Kidney (tissue), 14 donors: ENCODE results near the gene MIEF1. TPM values are rescaled to one million over a fixed set of nuclear protein-coding genes. Genes with fewer than 3 reads are reported as not detected.

ENCODE experiments used
- DNase-seq, 5 donors: peaks; one replicate each; pipeline ENCODE4 v3.0.0-alpha.2; 2013 to 2020
- FAIRE-seq: peaks from 2 replicates; lab custom pipeline; 2012; peaks lifted over from hg19 to GRCh38; lab: Jason Lieb, UNC
- H3K27ac ChIP-seq, 2 donors: one replicate each; pipeline ENCODE4 v1.7.0; 2013; ENCODE audit warnings: low read depth in 2 of 2, low read length in 2 of 2, inconsistent platforms in 1 of 2
- H3K27me3 ChIP-seq: one replicate; pipeline ENCODE4 v1.7.1; 2013; ENCODE audit warnings: low read length, inconsistent platforms; ENCODE audit not compliant: control insufficient read depth, insufficient read depth
- H3K36me3 ChIP-seq, 3 donors: one replicate each; pipeline versions ENCODE4 v1.7.0 to v1.7.1; 2013; ENCODE audit warnings: low read length in 3 of 3, control low read depth in 1 of 3, inconsistent platforms in 1 of 3; ENCODE audit not compliant: insufficient read depth in 3 of 3, control insufficient read depth in 2 of 3
- H3K4me1 ChIP-seq, 3 donors: one replicate each; pipeline versions ENCODE4 v1.7.0 to v1.7.1; 2013; ENCODE audit warnings: low read length in 3 of 3, inconsistent platforms in 1 of 3, low read depth in 1 of 3; ENCODE audit not compliant: control insufficient read depth in 2 of 3, insufficient read depth in 2 of 3
- H3K4me3 ChIP-seq, 3 donors: one replicate each; pipeline versions ENCODE4 v1.7.0 to v1.8.1; 2013; ENCODE audit warnings: low read length in 3 of 3, control low read depth in 1 of 3, inconsistent platforms in 1 of 3
- H3K9ac ChIP-seq, 3 donors: one replicate each; pipeline versions ENCODE4 v1.7.0 to v1.7.1; 2013; ENCODE audit warnings: low read length in 3 of 3, control low read depth in 1 of 3, inconsistent platforms in 1 of 3
- H3K9me3 ChIP-seq, 3 donors: one replicate each; pipeline versions ENCODE4 v1.7.0 to v1.7.1; 2013; ENCODE audit warnings: low read length in 3 of 3, control low read depth in 1 of 3, inconsistent platforms in 1 of 3; ENCODE audit not compliant: control insufficient read depth in 2 of 3, insufficient read depth in 1 of 3
- intact Hi-C: fragments of 100-400 bp; cut with DNase I; formaldehyde crosslinking; loops from one replicate; pipeline ENCODE4 v1.11.1; 2022
- polyA plus RNA-seq: library from polyadenylated mRNA; stranded (reverse); fragments of 350-450 nt; fragmentation: Illumina TruSeq; extraction: RNeasy Lipid Tissue Mini Kit (QIAGEN cat#74804); gene quantifications from one replicate; pipeline ENCODE4 v1.2.3, GENCODE V29; 2014; ENCODE audit warnings: low read depth, low replicate concordance; ENCODE audit not compliant: insufficient read depth
- total RNA-seq: library from RNA; stranded (reverse); fragmentation: NEBNext Ultra II Directional; extraction: Animal tissue kit (Norgen Biotek cat#: 25700); gene quantifications from one replicate; pipeline ENCODE4 v1.2.1, GENCODE V29; 2021
- TF ChIP-seq, protein P1 (sequence below): IDR thresholded peaks from 3 replicates; pipeline ENCODE4 v1.5.1; 2012; ENCODE audit warnings: mild to moderate bottlenecking, moderate library complexity, borderline replicate concordance; ENCODE audit not compliant: insufficient read depth; ENCODE audit errors: extremely low read depth
- donor health status: control.
- donor health status: control.
- donor health status: control.
- donor health status: control.
- donor health status: control.
- donor health status: DM: yes; HTN: yes; CAD: no.
- donor health status: Normal renal cell carcinoma (clear cell type).

The MIEF1 gene
- total and polyA plus RNA-seq, 2 donors from 2014 or later = 13.0 to 27.9 TPM

GRCh38 chr22:39486951-39487825 is 14.9 kb upstream of the MIEF1 start:
- Histone ChIP-seq H3K9me3 (no peaks in the 10 kb centered on the region), H3K27ac (no peak overlapping the region), H3K9ac (no peak overlapping the region), H3K4me1 (peaks cover 0 to 4% (median 2%) of the 10 kb centered on the region in 3 donors), H3K27me3 (no peaks in the 10 kb centered on the region), H3K36me3 (no peaks in the 10 kb centered on the region), H3K4me3 (no peak overlapping the region)
- TF ChIP-seq, protein P1, sequence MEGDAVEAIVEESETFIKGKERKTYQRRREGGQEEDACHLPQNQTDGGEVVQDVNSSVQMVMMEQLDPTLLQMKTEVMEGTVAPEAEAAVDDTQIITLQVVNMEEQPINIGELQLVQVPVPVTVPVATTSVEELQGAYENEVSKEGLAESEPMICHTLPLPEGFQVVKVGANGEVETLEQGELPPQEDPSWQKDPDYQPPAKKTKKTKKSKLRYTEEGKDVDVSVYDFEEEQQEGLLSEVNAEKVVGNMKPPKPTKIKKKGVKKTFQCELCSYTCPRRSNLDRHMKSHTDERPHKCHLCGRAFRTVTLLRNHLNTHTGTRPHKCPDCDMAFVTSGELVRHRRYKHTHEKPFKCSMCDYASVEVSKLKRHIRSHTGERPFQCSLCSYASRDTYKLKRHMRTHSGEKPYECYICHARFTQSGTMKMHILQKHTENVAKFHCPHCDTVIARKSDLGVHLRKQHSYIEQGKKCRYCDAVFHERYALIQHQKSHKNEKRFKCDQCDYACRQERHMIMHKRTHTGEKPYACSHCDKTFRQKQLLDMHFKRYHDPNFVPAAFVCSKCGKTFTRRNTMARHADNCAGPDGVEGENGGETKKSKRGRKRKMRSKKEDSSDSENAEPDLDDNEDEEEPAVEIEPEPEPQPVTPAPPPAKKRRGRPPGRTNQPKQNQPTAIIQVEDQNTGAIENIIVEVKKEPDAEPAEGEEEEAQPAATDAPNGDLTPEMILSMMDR = no peak
- intact Hi-C loops = no loop called here
- FAIRE-seq (no peak), DNase-seq (peak in 1 of 5 donors; percentile 72)

DNA sequence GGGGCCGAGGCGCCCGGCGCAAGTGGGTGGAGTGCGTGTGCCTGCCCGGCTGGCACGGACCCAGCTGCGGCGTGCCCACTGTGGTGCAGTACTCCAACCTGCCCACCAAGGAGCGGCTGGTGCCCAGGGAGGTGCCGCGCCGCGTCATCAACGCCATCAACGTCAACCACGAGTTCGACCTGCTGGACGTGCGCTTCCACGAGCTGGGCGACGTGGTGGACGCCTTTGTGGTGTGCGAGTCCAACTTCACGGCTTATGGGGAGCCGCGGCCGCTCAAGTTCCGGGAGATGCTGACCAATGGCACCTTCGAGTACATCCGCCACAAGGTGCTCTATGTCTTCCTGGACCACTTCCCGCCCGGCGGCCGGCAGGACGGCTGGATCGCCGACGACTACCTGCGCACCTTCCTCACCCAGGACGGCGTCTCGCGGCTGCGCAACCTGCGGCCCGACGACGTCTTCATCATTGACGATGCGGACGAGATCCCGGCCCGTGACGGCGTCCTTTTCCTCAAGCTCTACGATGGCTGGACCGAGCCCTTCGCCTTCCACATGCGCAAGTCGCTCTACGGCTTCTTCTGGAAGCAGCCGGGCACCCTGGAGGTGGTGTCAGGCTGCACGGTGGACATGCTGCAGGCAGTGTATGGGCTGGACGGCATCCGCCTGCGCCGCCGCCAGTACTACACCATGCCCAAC is 14.1 kb upstream of the MIEF1 start:
- H3K36me3 ChIP-seq = no peaks in the 10 kb centered on the region
- H3K4me1 ChIP-seq = peaks cover 0 to 4% (median 2%) of the 10 kb centered on the region in 3 donors
- TF ChIP-seq, protein P1 = no peak
- H3K27ac ChIP-seq = no peak overlapping the region
- no peaks in the 10 kb centered on the region for H3K27me3 ChIP-seq
- intact Hi-C loops = no loop called here
- no peak overlapping the region for H3K9ac ChIP-seq
- H3K9me3 ChIP-seq = no peaks in the 10 kb centered on the region
- DNase-seq (peak in 1 of 5 donors; percentile 74), FAIRE-seq (no peak)
- H3K4me3 ChIP-seq = no peak overlapping the region

DNA sequence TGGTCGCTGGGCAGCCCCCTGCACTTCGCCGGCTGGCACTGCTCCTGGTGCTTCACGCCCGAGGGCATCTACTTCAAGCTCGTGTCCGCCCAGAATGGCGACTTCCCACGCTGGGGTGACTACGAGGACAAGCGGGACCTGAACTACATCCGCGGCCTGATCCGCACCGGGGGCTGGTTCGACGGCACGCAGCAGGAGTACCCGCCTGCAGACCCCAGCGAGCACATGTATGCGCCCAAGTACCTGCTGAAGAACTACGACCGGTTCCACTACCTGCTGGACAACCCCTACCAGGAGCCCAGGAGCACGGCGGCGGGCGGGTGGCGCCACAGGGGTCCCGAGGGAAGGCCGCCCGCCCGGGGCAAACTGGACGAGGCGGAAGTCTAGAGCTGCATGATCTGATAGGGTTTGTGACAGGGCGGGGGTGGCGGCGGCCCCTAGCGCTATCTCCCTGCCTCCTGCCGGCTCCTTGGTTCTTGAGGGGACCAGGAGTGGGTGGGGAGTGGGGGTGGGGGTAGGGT is 13.5 kb upstream of the MIEF1 start:
- DNase-seq (peak in 1 of 5 donors; percentile 72), FAIRE-seq (no peak)
- H3K9me3 ChIP-seq = no peaks in the 10 kb centered on the region
- peaks cover 0 to 4% (median 2%) of the 10 kb centered on the region in 3 donors for H3K4me1 ChIP-seq
- no peak overlapping the region for H3K27ac ChIP-seq
- no peak overlapping the region for H3K9ac ChIP-seq
- TF ChIP-seq, protein P1 = no peak
- no peaks in the 10 kb centered on the region for H3K27me3 ChIP-seq
- H3K36me3 ChIP-seq = no peaks in the 10 kb centered on the region
- no peak overlapping the region for H3K4me3 ChIP-seq
- intact Hi-C loops = no loop called here
